GM23248 (cell line): Measurements from ENCODE around the gene PLXDC2.

Experiments
- EZH2 ChIP-seq: fragments of 200-600 bp; sonication (generic); IDR thresholded peaks from 2 replicates; pipeline ENCODE4 v1.6.1; 2018; ENCODE audit warnings: antibody characterized with exemption, mild to moderate bottlenecking; ENCODE audit not compliant: insufficient read depth, poor library complexity, severe bottlenecking
- EZH2phosphoT487 ChIP-seq: fragments of 200-600 bp; sonication (generic); IDR thresholded peaks from 2 replicates; pipeline ENCODE4 v1.6.1; 2018; ENCODE audit warnings: antibody characterized with exemption, moderate library complexity, mild to moderate bottlenecking, low read depth; ENCODE audit not compliant: insufficient read depth

DNA sequence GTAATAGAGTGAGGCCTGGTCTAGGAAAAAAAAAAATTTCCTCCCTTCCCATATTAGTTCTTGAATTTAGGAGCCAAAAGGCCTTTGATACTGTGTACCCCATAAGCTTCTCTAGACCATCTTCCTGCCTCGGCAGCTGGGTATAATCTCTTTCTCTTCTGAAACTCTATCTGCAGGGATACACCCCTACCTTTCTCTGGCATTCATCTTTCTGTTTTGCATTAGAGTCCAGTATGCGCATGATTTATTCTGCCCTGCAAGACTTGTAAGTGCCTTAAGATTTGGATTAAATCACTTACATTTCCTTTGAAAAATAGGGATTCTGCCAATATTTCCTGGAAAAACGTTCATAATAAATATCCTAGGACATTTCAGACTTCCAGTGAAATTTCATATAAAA is 431.2 kb downstream of the PLXDC2 start:
- TF ChIP-seq EZH2 (no peak), EZH2phosphoT487 (no peak)
